GM12892 (cell line): ENCODE results near the gene JAKMIP1.

Experiments used
- POLR2A ChIP-seq: IDR thresholded peaks from 2 replicates; pipeline ENCODE4 v1.6.1; 2011; ENCODE audit warnings: low read depth, low read length, control low read depth
- POLR2AphosphoS5 ChIP-seq: IDR thresholded peaks from 2 replicates; pipeline ENCODE4 v1.6.1; 2011; ENCODE audit warnings: low read depth, low read length, control low read depth
- TAF1 ChIP-seq: IDR thresholded peaks from 2 replicates; pipeline ENCODE4 v1.6.1; 2011; ENCODE audit warnings: low read depth, mild to moderate bottlenecking, control low read depth, low read length, borderline replicate concordance

DNA sequence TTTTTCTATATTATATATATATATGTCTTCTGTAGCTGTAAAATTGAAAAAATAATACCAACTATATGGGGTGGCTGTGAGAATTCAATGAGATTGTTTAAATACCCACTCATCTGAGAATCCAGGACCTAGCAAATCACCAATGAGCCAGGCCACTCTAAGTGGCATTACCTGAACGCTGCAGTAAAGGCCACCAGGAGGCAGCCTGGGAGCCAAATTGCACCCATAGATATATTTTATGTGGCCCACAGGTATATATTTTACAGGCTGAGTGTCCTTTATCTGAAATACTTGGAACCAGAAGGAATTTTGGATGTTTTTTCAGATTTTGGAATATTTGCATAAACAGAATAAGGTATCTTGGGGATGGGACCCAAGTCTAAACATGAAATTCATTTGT, 124.0 kb downstream of the JAKMIP1 start:
- no peak for TF ChIP-seq POLR2AphosphoS5
- no peak for TF ChIP-seq POLR2A
- TF ChIP-seq TAF1, result no peak
